ENCODE results near the gene CPXM2. TPM values are rescaled to one million over a fixed set of nuclear protein-coding genes. Genes with fewer than 3 reads are reported as not detected.

The CPXM2 gene
- total RNA-seq, 3 donors from 2014 or later: 3.1 to 56.1 (median 7.7) TPM

DNA sequence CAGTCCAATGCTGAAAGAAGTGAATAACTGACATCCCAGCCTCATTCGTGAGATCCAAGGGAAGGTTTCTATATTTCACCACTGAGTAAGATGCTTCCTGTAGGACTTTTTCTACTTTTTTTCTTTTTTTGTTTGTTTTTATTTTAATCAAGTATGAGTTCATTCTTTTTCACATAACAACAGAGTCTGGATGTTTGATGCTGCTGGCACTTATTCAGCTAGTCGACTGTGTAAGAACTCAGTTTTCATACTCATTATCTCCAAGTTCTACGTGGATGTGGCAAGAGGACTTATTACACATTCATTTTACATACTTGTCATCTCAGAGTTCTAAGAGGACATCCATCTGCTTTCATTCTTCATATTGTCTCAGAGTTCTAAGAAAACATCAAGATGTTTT, 86.9 kb downstream of the CPXM2 start:
- H3K9me3 ChIP-seq: no peaks in the 10 kb centered on the region
- H3K4me1 ChIP-seq (ENCODE audit: low read depth): peaks cover 3% of the 10 kb centered on the region
- DNase-seq (no peak), ATAC-seq (no peak)
- no peak overlapping the region for H3K4me3 ChIP-seq
- TF ChIP-seq, protein P1, sequence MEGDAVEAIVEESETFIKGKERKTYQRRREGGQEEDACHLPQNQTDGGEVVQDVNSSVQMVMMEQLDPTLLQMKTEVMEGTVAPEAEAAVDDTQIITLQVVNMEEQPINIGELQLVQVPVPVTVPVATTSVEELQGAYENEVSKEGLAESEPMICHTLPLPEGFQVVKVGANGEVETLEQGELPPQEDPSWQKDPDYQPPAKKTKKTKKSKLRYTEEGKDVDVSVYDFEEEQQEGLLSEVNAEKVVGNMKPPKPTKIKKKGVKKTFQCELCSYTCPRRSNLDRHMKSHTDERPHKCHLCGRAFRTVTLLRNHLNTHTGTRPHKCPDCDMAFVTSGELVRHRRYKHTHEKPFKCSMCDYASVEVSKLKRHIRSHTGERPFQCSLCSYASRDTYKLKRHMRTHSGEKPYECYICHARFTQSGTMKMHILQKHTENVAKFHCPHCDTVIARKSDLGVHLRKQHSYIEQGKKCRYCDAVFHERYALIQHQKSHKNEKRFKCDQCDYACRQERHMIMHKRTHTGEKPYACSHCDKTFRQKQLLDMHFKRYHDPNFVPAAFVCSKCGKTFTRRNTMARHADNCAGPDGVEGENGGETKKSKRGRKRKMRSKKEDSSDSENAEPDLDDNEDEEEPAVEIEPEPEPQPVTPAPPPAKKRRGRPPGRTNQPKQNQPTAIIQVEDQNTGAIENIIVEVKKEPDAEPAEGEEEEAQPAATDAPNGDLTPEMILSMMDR (IDR thresholded peaks at IDR 0.05): no peak
- intact Hi-C loops (cut with DNase I, micrococcal nuclease): no loop called here
- H3K36me3 ChIP-seq (ENCODE audit: low read depth): no peaks in the 10 kb centered on the region

GRCh38 chr10:123800821-123801220, 90.8 kb downstream of the CPXM2 start:
- no peak for ATAC-seq

GRCh38 chr10:123800289-123800688, 91.3 kb downstream of the CPXM2 start:
- no peak overlapping the region for H3K4me3 ChIP-seq
- no peaks in the 10 kb centered on the region for H3K9me3 ChIP-seq
- no peak for ATAC-seq
- intact Hi-C loops (cut with DNase I, micrococcal nuclease): no loop called here
- H3K4me1 ChIP-seq (ENCODE audit: low read depth): no peaks in the 10 kb centered on the region
- TF ChIP-seq, protein P1 (IDR thresholded peaks at IDR 0.05): no peak
- H3K36me3 ChIP-seq (ENCODE audit: low read depth): no peaks in the 10 kb centered on the region
- DNase-seq: no peak

More at GRCh38 chr10:123800821-123801220, 90.8 kb downstream of the CPXM2 start:
- TF ChIP-seq, protein P1 (IDR thresholded peaks at IDR 0.05): no peak
- no peaks in the 10 kb centered on the region for H3K36me3 ChIP-seq (ENCODE audit: low read depth)
- no peaks in the 10 kb centered on the region for H3K4me1 ChIP-seq (ENCODE audit: low read depth)
- DNase-seq: no peak
- no peaks in the 10 kb centered on the region for H3K9me3 ChIP-seq
- H3K4me3 ChIP-seq: no peak overlapping the region
- intact Hi-C loops (cut with DNase I, micrococcal nuclease): no loop called here

DNA sequence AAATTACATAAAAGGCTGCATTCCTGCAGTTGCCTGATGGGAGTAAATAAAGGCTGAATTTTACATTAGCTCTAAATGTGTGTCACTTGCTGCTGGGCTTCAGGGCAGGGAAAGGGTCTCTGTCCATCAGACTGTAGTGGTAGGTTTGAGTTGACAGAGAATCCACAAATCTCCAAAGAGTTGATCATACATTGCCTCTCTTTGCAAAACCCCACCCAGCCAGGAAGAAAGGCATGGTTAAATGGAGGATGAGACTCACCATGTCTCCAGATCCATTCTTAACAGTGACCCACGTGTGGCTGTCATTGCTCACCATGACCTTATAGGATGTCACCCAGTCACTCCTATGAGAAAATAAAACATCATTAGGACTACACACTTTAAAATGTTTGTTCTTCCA, 92.8 kb downstream of the CPXM2 start:
- TF ChIP-seq, protein P1 (IDR thresholded peaks at IDR 0.05): no peak
- Histone ChIP-seq H3K36me3 (ENCODE audit: low read depth) (no peaks in the 10 kb centered on the region), H3K4me1 (ENCODE audit: low read depth) (no peaks in the 10 kb centered on the region), H3K4me3 (no peak overlapping the region), H3K9me3 (no peaks in the 10 kb centered on the region)
- DNase-seq: no peak
- intact Hi-C loops (cut with DNase I, micrococcal nuclease): no loop called here
- no peak for ATAC-seq

- H3K9me3 ChIP-seq: no peaks in the 10 kb centered on the region
- H3K4me1 ChIP-seq (ENCODE audit: low read depth): no peaks in the 10 kb centered on the region
- no peak overlapping the region for H3K4me3 ChIP-seq
- intact Hi-C loops (cut with DNase I, micrococcal nuclease): no loop called here
- ATAC-seq (no peak), DNase-seq (no peak)
- TF ChIP-seq, protein P1 (IDR thresholded peaks at IDR 0.05): no peak
- no peaks in the 10 kb centered on the region for H3K36me3 ChIP-seq (ENCODE audit: low read depth)
Measured at GRCh38 chr10:123797813-123798212, 93.8 kb downstream of the CPXM2 start.

DNA sequence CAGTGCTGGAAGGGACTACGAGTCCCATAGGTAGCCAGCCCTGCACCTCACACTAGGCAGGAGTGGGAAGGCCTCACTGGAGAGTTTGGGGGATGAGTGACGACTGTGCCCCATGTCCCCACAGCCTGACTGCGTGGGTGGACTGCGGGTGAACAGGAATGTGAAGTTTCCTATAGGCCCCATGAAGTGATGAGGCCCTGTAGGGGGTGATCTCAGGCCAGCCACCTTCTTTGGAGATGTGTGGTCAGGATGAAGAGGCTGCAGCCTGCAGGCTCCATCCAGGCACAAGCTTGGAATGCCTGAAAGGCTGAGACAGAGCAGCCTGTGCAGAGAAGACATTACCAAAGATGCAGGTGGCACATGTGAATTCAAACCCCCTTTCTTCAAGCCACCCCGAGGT, 94.9 kb downstream of the CPXM2 start:
- Histone ChIP-seq H3K36me3 (ENCODE audit: low read depth) (no peaks in the 10 kb centered on the region), H3K4me1 (ENCODE audit: low read depth) (no peaks in the 10 kb centered on the region), H3K4me3 (no peak overlapping the region), H3K9me3 (no peaks in the 10 kb centered on the region)
- ATAC-seq: no peak
- intact Hi-C loops (cut with DNase I, micrococcal nuclease): no loop called here
- DNase-seq: no peak
- TF ChIP-seq, protein P1 (IDR thresholded peaks at IDR 0.05): no peak

Data from mucosa of descending colon (tissue), 3 donors.